Ammon's horn (tissue), 1 donor: ENCODE data around the gene DNASE1.

Source experiments
- DNase-seq: peaks from one replicate; pipeline ENCODE4 v3.0.0-alpha.2; 2016; ENCODE audit warnings: low spot score

The DNASE1 gene

DNA sequence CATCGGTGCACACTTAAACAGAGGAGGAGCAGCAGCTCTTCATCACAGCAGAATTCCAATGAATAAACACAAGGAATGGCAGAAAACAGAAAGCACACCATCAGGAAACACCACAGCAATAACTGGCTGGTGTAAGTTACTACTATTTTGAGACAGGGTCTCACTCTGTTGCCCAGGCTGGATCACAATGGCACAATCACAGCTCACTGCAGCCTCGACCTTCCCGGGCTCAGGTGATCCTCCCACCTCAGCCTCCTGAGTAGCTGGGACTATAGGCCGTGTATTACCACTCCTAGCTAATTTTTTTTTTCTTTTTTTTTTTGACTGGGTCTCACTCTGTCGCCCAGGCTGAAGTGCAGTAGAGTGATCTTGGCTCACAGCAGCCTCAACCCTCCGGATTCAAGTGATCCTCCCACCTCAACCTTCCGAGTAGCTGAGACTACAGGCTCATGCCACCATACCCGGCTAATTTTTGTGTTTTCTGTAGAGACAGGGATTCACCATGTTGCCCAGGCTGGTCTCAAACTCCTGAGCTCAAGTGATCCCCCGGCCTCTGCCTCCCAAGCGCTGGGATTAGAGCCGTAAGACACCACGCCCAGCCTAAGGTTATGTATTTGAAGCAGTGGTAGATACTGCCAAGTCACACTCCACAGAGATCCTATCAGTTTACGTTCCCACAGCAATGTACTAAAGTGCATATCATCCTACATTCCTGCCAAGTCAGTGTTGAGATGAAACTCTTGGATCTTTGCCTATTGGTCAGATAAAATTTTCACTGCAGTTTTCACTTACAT is 42.1 kb downstream of the DNASE1 start:
- DNase-seq, result no peak

- peak; percentile 31 for DNase-seq
Measured at GRCh38 chr16:3698941-3699340, 44.5 kb downstream of the DNASE1 start.

- no peak for DNase-seq
Measured at GRCh38 chr16:3701531-3701930, 47.0 kb downstream of the DNASE1 start.

- DNase-seq, result no peak
Measured at GRCh38 chr16:3702082-3702481, 47.6 kb downstream of the DNASE1 start.

DNA sequence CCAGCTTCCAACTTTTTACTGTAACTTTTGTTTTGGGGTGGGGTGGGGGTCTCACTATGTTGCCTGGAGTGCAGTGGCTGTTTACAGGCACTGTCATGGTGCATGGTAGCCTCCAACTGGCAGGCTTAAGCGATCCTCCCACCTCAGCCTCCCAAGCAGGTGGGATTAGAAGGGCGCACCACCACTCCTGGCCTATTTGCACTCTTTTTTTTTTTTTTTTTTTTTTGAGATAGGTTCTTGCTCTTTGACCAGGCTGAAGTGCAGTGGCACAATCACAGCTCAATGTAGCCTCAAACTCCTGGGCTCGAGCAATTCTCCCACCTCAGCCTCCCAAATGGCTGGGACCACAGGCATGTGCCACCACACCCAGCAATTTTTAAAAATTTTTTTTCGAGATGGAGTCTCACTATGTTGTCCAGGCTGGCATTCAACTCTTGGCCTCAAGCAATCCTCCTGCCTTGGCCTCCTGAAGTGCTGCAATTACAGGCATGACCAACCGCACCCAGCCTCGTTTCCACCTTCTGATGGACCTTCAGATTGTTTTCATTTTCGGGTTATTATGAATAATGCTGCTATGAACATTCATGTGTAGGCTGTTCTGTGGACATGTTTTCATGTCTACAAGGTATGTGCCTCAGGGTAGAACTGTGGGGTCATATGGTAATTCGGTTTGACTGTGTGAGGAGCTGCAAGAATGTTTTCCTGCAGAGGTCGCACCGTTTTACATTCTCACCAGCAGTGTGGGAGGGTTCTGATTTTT is 51.9 kb downstream of the DNASE1 start:
- no peak for DNase-seq
